Stimulated activated CD4-positive, alpha-beta T cell treated with anti-CD3 and anti-CD28 coated beads, Interleukin-15, amount 100 ng/mL, for 24 hours (primary cell): ENCODE measurements around the gene GATA5.

Experiments
- DNase-seq: peaks from one replicate; pipeline ENCODE4 v3.0.0-alpha.2; 2020

Gene GATA5

GRCh38 chr20:62452475-62453095, 23.2 kb downstream of the GATA5 start:
- no peak for DNase-seq

- DNase-seq = no peak
Measured at GRCh38 chr20:62451970-62452369, 23.8 kb downstream of the GATA5 start.

GRCh38 chr20:62451156-62451767, 24.5 kb downstream of the GATA5 start:
- no peak for DNase-seq

GRCh38 chr20:62449951-62450691, 25.7 kb downstream of the GATA5 start:
- no peak for DNase-seq

- DNase-seq = no peak
Measured at GRCh38 chr20:62448788-62449187, 27.0 kb downstream of the GATA5 start.

- DNase-seq = no peak
Measured at GRCh38 chr20:62448038-62448437, 27.8 kb downstream of the GATA5 start.

GRCh38 chr20:62446888-62447869, 28.6 kb downstream of the GATA5 start:
- DNase-seq = no peak

- DNase-seq = no peak
Measured at GRCh38 chr20:62446481-62446880, 29.3 kb downstream of the GATA5 start.

- DNase-seq = no peak
Measured at GRCh38 chr20:62445553-62446340, 30.0 kb downstream of the GATA5 start.

GRCh38 chr20:62444286-62444685, 31.5 kb downstream of the GATA5 start:
- no peak for DNase-seq

- DNase-seq = no peak
Measured at GRCh38 chr20:62441987-62442539, 33.7 kb downstream of the GATA5 start.

GRCh38 chr20:62439218-62439617, 36.6 kb downstream of the GATA5 start:
- no peak for DNase-seq

GRCh38 chr20:62437927-62438326, 37.9 kb downstream of the GATA5 start:
- no peak for DNase-seq

GRCh38 chr20:62437496-62437895, 38.3 kb downstream of the GATA5 start:
- DNase-seq = no peak

GRCh38 chr20:62436692-62437091, 39.1 kb downstream of the GATA5 start:
- DNase-seq = no peak

- no peak for DNase-seq
Measured at GRCh38 chr20:62433658-62434497, 41.9 kb downstream of the GATA5 start.

- DNase-seq = no peak
Measured at GRCh38 chr20:62430866-62431447, 44.8 kb downstream of the GATA5 start.

- DNase-seq = no peak
Measured at GRCh38 chr20:62430311-62430853, 45.4 kb downstream of the GATA5 start.

- DNase-seq = no peak
Measured at GRCh38 chr20:62429455-62430310, 46.1 kb downstream of the GATA5 start.
